Endothelial cell (in vitro differentiated cells): Measurements from ENCODE around the gene SLC38A7. TPM values are rescaled to one million over a fixed set of nuclear protein-coding genes. Genes with fewer than 3 reads are reported as not detected.

Source experiments
- DNase-seq: peaks from one replicate; pipeline ENCODE4 v3.0.0; 2021; ENCODE audit warnings: low spot score
- H3K27ac Mint-ChIP-seq: one replicate; pipeline ENCODE4 v1.8.0; 2021; ENCODE audit warnings: mixed read lengths, inconsistent platforms; ENCODE audit not compliant: unreplicated experiment
- H3K27me3 Mint-ChIP-seq: one replicate; pipeline ENCODE4 v1.8.0; 2021; ENCODE audit warnings: mild to moderate bottlenecking, moderate library complexity, mixed read lengths, inconsistent platforms; ENCODE audit not compliant: unreplicated experiment
- H3K36me3 Mint-ChIP-seq: one replicate; pipeline ENCODE4 v1.8.0; 2021; ENCODE audit warnings: mild to moderate bottlenecking, low read depth, mixed read lengths, inconsistent platforms; ENCODE audit not compliant: unreplicated experiment
- H3K4me1 Mint-ChIP-seq: one replicate; pipeline ENCODE4 v1.8.0; 2021; ENCODE audit warnings: mild to moderate bottlenecking, mixed read lengths, inconsistent platforms; ENCODE audit not compliant: unreplicated experiment
- H3K4me3 Mint-ChIP-seq: one replicate; pipeline ENCODE4 v1.8.0; 2021; ENCODE audit warnings: mild to moderate bottlenecking, mixed read lengths, inconsistent platforms; ENCODE audit not compliant: unreplicated experiment
- H3K9me3 Mint-ChIP-seq: one replicate; pipeline ENCODE4 v1.8.0; 2021; ENCODE audit warnings: mixed read lengths, inconsistent platforms; ENCODE audit not compliant: unreplicated experiment
- long read RNA-seq: library from polyadenylated mRNA; unstranded; transcript quantifications from one replicate; pipeline ENCODE4 v2.0.0, GENCODE V29; 2020; ENCODE audit not compliant: unreplicated experiment
- total RNA-seq: library from RNA; stranded (reverse); fragmentation: NEBNext Ultra II Directional; extraction: Animal tissue kit (Norgen Biotek cat#: 25700); gene quantifications from one replicate; pipeline ENCODE4 v1.2.1, GENCODE V29; 2021; ENCODE audit not compliant: unreplicated experiment
- TF ChIP-seq, protein P1 (sequence below): fragments of 200-600 bp; sonication (generic); IDR thresholded peaks from one replicate; pipeline ENCODE4 v1.5.0; 2021; ENCODE audit warnings: antibody characterized with exemption; ENCODE audit not compliant: unreplicated experiment

Gene SLC38A7, protein sequence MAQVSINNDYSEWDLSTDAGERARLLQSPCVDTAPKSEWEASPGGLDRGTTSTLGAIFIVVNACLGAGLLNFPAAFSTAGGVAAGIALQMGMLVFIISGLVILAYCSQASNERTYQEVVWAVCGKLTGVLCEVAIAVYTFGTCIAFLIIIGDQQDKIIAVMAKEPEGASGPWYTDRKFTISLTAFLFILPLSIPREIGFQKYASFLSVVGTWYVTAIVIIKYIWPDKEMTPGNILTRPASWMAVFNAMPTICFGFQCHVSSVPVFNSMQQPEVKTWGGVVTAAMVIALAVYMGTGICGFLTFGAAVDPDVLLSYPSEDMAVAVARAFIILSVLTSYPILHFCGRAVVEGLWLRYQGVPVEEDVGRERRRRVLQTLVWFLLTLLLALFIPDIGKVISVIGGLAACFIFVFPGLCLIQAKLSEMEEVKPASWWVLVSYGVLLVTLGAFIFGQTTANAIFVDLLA
- 56.7 TPM for total RNA-seq
- long read RNA-seq, full-length matches to known transcripts, result 27 of 41 reads
- long read RNA-seq, partial matches to known transcripts, result 3 of 41 reads
- long read RNA-seq, other reads (novel, unspliced or antisense), result 11 of 41 reads

DNA sequence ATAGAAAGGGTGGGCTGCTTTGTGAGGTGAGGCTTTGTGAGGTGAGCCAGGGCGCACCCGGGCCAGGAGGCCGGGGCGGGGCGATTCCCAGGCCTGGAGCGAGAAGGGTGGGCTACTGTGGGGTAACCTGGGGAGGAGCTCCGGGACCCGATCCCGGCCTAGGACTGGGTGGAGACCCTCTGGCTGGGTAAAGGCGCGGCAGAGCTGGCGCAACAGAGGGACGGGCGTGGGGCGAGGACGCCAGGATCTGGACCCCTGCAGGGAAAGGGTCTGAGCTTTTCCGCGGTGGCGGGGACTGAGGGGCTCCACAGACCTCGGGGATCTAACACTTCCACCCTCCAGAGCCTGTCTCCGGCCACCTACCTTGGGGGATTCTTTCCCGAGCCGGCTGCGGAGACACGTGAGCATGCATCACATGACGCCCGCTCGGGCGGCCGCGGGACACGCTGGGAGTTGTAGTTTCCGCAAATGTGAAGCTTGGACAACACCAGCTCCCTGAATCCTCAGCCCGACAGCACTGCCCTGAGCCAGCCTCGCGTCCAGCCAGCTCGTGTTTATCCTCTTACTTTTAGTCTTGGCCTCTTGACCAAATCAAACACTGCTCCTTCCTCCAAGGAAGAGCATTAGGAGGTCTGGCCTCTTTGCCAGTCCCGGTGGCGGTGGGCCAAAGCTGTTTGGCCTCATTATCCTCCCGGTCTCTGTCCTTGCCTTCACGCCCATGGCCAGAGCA lies at the start of gene SLC38A7:
Gene SLC38A7, minus strand, starts transcription at position 417 of the 730 bp plus-strand sequence. CDS start 4,644 bp downstream, outside the sequence.
- peaks cover 12% of the 10 kb centered on the region for H3K36me3 Mint-ChIP-seq
- H3K9me3 Mint-ChIP-seq, result no peaks in the 10 kb centered on the region
- H3K4me3 Mint-ChIP-seq, result peak within 1 kb of the TSS; percentile 95
- peaks cover 10% of the 10 kb centered on the region for H3K27me3 Mint-ChIP-seq
- H3K4me1 Mint-ChIP-seq, result peaks cover 18% of the 10 kb centered on the region
- TF ChIP-seq, protein P1, sequence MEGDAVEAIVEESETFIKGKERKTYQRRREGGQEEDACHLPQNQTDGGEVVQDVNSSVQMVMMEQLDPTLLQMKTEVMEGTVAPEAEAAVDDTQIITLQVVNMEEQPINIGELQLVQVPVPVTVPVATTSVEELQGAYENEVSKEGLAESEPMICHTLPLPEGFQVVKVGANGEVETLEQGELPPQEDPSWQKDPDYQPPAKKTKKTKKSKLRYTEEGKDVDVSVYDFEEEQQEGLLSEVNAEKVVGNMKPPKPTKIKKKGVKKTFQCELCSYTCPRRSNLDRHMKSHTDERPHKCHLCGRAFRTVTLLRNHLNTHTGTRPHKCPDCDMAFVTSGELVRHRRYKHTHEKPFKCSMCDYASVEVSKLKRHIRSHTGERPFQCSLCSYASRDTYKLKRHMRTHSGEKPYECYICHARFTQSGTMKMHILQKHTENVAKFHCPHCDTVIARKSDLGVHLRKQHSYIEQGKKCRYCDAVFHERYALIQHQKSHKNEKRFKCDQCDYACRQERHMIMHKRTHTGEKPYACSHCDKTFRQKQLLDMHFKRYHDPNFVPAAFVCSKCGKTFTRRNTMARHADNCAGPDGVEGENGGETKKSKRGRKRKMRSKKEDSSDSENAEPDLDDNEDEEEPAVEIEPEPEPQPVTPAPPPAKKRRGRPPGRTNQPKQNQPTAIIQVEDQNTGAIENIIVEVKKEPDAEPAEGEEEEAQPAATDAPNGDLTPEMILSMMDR, result no peak
- peak; percentile 82 for DNase-seq
- peak within 1 kb of the TSS; percentile 42 for H3K27ac Mint-ChIP-seq

DNA sequence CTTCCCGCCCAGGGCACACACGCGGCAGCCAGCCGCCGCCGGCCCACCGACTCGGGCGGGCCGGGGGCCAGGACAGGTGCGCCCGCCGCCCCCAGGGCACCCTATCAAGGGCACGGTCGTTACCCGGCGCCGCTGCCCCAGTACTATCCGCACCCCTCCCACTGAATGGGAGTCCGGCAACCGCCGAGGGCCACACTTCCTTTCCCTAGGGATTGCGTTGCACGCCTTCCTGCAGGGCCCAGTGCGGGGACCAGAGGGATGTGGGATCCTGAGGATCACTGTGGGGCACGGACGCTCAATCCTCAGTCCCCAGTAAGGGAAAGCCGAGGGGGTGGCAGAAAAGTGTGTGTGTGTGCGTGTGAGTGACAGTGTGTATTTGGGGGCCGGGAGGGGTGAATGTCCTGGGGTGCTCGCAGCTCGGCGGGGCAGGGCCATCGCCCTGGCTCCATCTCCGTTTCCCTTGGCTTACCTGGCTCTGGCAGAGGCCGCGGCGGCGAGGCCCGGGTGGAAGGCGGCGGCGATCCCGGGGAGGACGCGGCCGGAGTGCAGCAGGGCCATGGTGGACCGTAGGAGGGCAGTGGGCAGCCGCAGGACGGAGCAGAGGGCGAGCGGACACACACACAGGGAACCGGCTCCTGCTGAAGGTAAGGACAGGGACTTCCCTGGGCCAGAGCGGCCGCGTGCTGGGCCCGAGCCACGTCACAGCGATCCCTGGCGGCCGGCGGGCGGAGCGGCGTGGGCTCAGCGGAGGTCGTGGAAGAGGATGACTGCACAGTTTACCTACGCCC lies 49.3 kb upstream of the SLC38A7 start, which contains the start of gene GOT2:
Gene GOT2, minus strand, starts transcription at position 646 of the 788 bp plus-strand sequence. Its CDS starts 88 bp downstream, at position 558.
- no peaks in the 10 kb centered on the region for H3K36me3 Mint-ChIP-seq
- H3K9me3 Mint-ChIP-seq, result no peaks in the 10 kb centered on the region
- DNase-seq, result peak; percentile 90
- TF ChIP-seq, protein P1, result peak; percentile 58
- peak within 1 kb of the TSS; percentile 100 for H3K4me3 Mint-ChIP-seq
- peaks cover 22% of the 10 kb centered on the region for H3K4me1 Mint-ChIP-seq
- peaks cover 5% of the 10 kb centered on the region for H3K27me3 Mint-ChIP-seq
- H3K27ac Mint-ChIP-seq, result peak within 1 kb of the TSS; percentile 92

DNA sequence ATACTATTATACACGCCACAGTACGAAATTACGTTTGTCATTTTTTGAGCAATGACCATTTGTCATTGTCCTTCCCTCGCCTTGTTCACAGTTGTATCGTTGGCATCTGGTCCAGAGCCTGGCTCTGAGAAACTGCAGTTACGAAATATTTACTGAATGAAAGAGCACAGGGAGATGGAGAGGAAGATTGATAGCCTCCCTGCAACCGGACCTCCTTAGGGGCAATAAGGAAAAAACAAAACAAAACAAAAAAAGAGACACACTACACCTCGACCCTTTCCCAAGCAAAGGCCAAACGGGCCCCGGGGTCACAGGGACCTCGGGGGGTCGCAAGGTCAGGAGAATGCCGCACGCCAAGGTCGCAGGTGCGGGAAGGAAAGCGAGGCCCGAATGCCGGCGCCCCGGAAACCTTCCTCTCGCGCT lies 48.7 kb upstream of the SLC38A7 start:
- Mint-ChIP-seq H3K4me1 (peaks cover 22% of the 10 kb centered on the region), H3K9me3 (no peaks in the 10 kb centered on the region), H3K36me3 (no peaks in the 10 kb centered on the region), H3K27ac (peak overlapping the region; percentile 82), H3K27me3 (peaks cover 5% of the 10 kb centered on the region), H3K4me3 (peak overlapping the region; percentile 94)
- TF ChIP-seq, protein P1, result no peak
- DNase-seq, result no peak

DNA sequence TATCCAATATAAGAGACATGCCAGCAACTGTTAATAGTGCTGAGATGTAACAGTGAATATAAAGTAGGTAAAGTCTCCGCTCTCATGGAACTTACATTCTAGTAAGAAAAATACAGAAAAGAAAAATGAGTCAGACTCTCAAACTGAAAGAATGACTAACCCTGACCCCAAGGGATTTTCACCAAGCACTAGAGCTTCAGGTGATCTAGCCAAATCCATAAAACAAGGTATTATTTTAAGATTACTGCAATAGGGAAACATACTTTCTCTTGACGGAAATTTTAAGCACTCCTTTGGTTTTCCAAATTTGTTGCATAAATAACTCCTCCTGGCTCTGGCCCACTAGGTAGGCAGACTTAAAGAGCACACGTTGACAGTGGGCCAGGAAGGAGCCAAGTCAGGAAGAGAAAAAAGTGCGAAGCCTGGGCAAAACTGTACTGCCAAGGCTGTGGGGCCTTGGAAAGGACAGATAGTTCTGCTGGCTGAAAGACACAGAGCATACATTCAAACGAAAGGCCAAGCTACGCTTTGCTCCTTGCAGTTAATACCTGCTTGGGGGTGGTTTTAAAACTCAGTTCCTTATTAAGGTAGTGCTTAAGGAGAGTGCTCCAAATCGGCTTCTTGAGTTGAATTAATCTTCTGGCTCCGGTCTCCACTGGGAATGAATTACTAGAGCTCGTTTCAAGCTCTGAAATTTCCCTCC lies 48.1 kb upstream of the SLC38A7 start:
- Mint-ChIP-seq H3K4me1 (peaks cover 22% of the 10 kb centered on the region), H3K27ac (peak overlapping the region; percentile 82), H3K27me3 (peaks cover 5% of the 10 kb centered on the region), H3K4me3 (peak overlapping the region; percentile 94), H3K36me3 (no peaks in the 10 kb centered on the region), H3K9me3 (no peaks in the 10 kb centered on the region)
- DNase-seq, result no peak
- TF ChIP-seq, protein P1, result no peak
